IPS-18a (cell line): ENCODE data around the gene SP4.
"Not testable (repeated sequence)": the region's sequence is repeated elsewhere in the genome, so short reads cannot be mapped to it uniquely, and the experiment has no call there.

ENCODE experiments used
- H3K27ac ChIP-seq: one replicate; pipeline ENCODE4 v1.5.1; 2013; ENCODE audit warnings: low read length
- H3K27me3 ChIP-seq: one replicate; pipeline ENCODE4 v1.6.1; 2013; ENCODE audit warnings: mild to moderate bottlenecking, low read length; ENCODE audit not compliant: control insufficient read depth, insufficient read depth
- H3K36me3 ChIP-seq: one replicate; pipeline ENCODE4 v1.6.1; 2013; ENCODE audit warnings: low read depth, low read length; ENCODE audit not compliant: control insufficient read depth
- H3K4me1 ChIP-seq: one replicate; pipeline ENCODE4 v1.6.1; 2013; ENCODE audit warnings: low read depth, low read length; ENCODE audit not compliant: control insufficient read depth
- H3K4me3 ChIP-seq: one replicate; pipeline ENCODE4 v1.5.1; 2013; ENCODE audit warnings: low read length
- H3K9ac ChIP-seq: one replicate; pipeline ENCODE4 v1.6.1; 2013; ENCODE audit warnings: mild to moderate bottlenecking, low read length, moderate library complexity
- H3K9me3 ChIP-seq: one replicate; pipeline ENCODE4 v1.6.1; 2013; ENCODE audit warnings: low read depth, low read length; ENCODE audit not compliant: control insufficient read depth

SP4 gene

DNA sequence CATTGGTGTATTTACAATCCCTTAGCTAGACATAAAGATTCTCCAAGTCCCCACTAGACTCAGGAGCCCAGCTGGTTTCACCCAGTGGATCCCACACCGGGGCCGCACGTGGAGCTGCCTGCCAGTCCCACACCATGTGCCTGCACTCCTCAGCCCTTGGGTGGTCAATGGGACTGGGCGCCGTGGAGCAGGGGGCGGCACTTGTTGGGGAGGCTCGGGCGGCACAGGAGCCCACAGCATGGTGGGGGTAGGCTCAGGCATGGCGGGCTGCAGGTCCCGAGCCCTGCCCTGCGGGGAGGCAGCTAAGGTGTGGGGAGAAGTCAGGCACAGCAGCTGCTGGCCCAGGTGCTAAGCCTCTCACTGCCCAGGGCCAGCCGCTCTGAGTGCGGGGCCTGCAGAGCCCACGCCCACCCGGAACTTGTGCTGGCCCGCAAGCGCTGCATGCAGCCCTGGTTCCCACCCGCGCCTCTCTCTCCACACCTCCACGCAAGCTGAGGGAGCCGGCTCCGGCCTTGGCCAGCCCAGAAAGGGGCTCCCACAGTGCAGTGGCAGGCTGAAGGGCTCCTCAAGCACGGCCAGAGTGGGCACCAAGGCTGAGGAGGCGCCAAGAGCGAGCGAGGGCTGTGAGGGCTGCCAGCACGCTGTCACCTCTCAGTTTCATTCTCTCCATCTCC lies 108.7 kb downstream of the SP4 start:
- H3K9me3 ChIP-seq, H3K27me3 ChIP-seq: not testable (repeated sequence)

DNA sequence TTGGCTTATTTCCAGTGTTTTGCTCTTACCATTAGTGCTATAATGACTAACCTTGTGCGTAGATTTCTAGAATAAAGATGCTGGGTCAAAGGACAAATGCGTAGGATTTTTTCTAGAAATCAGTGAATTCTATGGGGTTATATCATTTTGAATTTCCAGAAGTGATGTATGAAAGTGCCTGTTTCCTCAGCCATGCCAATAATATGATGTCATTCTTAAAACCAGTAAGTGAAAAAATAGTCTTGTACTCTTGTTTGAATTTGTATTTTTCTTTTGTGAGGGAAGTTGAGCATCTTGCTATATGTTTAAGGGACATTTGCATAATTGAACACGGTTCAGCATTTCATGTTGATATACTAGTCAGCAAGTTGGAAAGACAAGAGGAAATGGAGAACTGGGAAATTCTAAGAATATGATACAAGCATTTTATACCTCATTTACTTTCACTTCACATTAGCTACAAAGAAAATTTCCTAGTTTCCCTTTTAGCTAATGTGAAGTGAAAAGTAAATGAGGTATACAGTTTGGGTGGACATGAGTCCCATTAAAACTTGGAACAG lies 111.1 kb downstream of the SP4 start:
- Histone ChIP-seq H3K27ac (no peak overlapping the region), H3K27me3 (peaks cover 22% of the 10 kb centered on the region), H3K4me1 (peaks cover 19% of the 10 kb centered on the region), H3K36me3 (no peaks in the 10 kb centered on the region), H3K4me3 (no peak overlapping the region), H3K9ac (no peak overlapping the region), H3K9me3 (no peaks in the 10 kb centered on the region)

More for the DNA sequence above, 108.7 kb downstream of the SP4 start:
- H3K9ac ChIP-seq, H3K36me3 ChIP-seq, H3K27ac ChIP-seq, H3K4me3 ChIP-seq: not testable (repeated sequence)
- peaks cover 13% of the 10 kb centered on the region for H3K4me1 ChIP-seq

DNA sequence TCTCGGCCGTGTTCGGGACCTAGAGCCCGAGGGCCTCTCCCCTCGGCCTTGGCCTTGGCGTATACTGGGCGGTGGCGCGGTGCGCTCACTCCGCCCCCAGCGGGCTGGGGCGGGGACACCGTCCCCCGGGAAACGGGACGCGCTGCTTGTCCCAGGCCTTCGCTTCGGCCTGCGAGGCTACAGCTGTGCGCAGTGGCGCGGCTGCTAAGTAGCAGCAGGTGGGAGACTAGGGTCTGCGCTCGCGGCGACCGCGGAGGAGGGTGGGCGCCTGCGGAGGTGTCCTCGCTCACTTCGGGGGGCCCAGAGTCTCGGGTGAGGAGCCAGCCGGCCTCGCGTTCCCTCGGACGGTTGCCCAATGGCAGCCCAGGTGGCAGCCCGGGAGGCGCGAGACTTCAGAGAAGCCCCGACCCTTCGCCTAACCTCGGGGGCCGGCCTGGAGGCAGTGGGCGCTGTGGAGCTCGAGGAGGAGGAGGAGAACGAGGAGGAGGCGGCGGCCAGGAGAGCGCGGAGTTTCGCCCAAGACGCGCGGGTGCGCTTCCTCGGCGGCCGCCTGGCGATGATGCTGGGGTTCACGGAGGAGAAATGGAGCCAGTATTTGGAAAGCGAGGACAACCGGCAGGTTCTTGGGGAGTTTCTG lies 115.1 kb downstream of the SP4 start, which contains the start of gene DNAH11:
TSS of gene DNAH11 (plus strand) at position 149 of the 637 bp plus-strand sequence. CDS start at position 356, 207 bp downstream.
- peak within 1 kb of the TSS; percentile 56 for H3K9ac ChIP-seq
- no peaks in the 10 kb centered on the region for H3K9me3 ChIP-seq
- H3K27me3 ChIP-seq: peaks cover 37% of the 10 kb centered on the region
- no peaks in the 10 kb centered on the region for H3K36me3 ChIP-seq
- H3K4me3 ChIP-seq: peak within 1 kb of the TSS; percentile 74
- no peak within 1 kb of the TSS for H3K27ac ChIP-seq
- peaks cover 40% of the 10 kb centered on the region for H3K4me1 ChIP-seq

- Histone ChIP-seq H3K27ac (no peak overlapping the region), H3K9me3 (no peaks in the 10 kb centered on the region), H3K4me1 (peaks cover 40% of the 10 kb centered on the region), H3K36me3 (no peaks in the 10 kb centered on the region), H3K27me3 (peaks cover 37% of the 10 kb centered on the region), H3K9ac (peak overlapping the region; percentile 56), H3K4me3 (peak overlapping the region; percentile 74)
Observed at GRCh38 chr7:21543528-21544302, 115.8 kb downstream of the SP4 start.

DNA sequence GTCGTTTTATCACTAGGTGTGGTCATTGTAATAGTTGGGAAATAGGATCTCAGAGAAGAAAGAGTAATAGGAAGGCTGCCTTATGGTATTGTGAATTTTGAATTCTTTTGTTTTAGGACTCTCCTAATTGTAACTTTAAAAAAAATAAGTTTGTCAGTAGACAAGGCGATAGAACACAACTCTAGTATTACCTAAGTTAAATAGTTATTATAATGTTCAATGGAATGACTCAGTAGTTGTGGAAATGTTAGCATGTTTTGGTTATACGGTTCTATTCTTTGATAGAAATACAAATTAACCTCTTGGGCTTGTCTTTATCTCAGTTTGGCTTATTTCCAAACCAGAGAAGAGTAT lies 116.4 kb downstream of the SP4 start:
- Histone ChIP-seq H3K27ac (no peak overlapping the region), H3K4me3 (peak overlapping the region; percentile 74), H3K9me3 (no peaks in the 10 kb centered on the region), H3K27me3 (peaks cover 37% of the 10 kb centered on the region), H3K9ac (no peak overlapping the region), H3K4me1 (peaks cover 40% of the 10 kb centered on the region), H3K36me3 (no peaks in the 10 kb centered on the region)

- Histone ChIP-seq H3K27ac (no peak overlapping the region), H3K36me3 (no peaks in the 10 kb centered on the region), H3K9ac (no peak overlapping the region), H3K27me3 (peaks cover 37% of the 10 kb centered on the region), H3K9me3 (no peaks in the 10 kb centered on the region), H3K4me1 (peaks cover 38% of the 10 kb centered on the region), H3K4me3 (peak overlapping the region; percentile 74)
Observed at GRCh38 chr7:21544715-21545114, 116.8 kb downstream of the SP4 start.

DNA sequence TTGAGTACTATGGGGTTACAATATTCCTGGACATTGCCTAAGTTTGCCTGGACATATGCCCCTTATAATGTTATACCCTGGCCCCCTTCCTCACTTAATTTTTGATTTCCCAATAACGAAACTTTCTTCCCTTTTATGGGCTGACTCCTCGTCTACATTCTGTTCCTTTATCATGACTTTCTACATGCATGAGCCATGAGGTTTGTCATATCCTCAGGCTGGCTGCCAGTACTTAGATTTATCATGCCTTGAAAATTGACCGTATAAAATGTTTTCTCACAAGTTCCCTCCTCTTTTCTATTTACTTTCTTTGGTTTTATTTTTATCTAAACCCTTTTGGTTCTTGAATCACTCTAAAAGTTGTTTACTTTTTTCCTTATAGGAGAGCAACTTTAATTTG lies 119.6 kb downstream of the SP4 start:
- H3K9ac ChIP-seq: no peak overlapping the region
- peaks cover 26% of the 10 kb centered on the region for H3K27me3 ChIP-seq
- no peaks in the 10 kb centered on the region for H3K36me3 ChIP-seq
- no peak overlapping the region for H3K27ac ChIP-seq
- H3K9me3 ChIP-seq: no peaks in the 10 kb centered on the region
- H3K4me1 ChIP-seq: peaks cover 36% of the 10 kb centered on the region
- no peak overlapping the region for H3K4me3 ChIP-seq

DNA sequence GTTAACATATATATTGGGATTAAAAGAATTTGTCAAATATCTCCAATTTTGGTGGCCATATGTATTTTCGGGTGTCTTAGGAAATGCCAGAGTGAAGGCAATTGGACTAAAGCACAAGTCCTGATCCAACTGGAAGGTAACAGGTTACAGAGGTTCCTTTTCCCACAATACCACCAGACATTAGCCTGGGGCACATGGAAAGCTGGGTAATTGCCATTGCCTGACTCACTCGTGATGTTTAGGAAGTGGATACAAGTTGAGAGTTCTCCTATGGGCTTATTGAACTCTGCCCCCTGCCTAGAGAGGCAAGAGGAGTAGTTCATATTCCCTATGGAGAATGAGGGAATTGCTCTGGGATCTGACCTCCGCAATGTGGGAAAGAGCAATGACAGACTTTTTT lies 120.6 kb downstream of the SP4 start:
- H3K27ac ChIP-seq: no peak overlapping the region
- peaks cover 35% of the 10 kb centered on the region for H3K4me1 ChIP-seq
- H3K9ac ChIP-seq: no peak overlapping the region
- H3K9me3 ChIP-seq: no peaks in the 10 kb centered on the region
- peaks cover 20% of the 10 kb centered on the region for H3K27me3 ChIP-seq
- no peak overlapping the region for H3K4me3 ChIP-seq
- no peaks in the 10 kb centered on the region for H3K36me3 ChIP-seq

GRCh38 chr7:21550076-21550475 lies 122.2 kb downstream of the SP4 start:
- no peaks in the 10 kb centered on the region for H3K9me3 ChIP-seq
- H3K4me1 ChIP-seq: peaks cover 19% of the 10 kb centered on the region
- no peak overlapping the region for H3K4me3 ChIP-seq
- no peak overlapping the region for H3K27ac ChIP-seq
- peaks cover 4% of the 10 kb centered on the region for H3K27me3 ChIP-seq
- H3K36me3 ChIP-seq: no peaks in the 10 kb centered on the region
- H3K9ac ChIP-seq: no peak overlapping the region

GRCh38 chr7:21550821-21551531 lies 123.1 kb downstream of the SP4 start:
- Histone ChIP-seq H3K27ac (no peak overlapping the region), H3K4me1 (peaks cover 10% of the 10 kb centered on the region), H3K9me3 (no peaks in the 10 kb centered on the region), H3K36me3 (no peaks in the 10 kb centered on the region), H3K9ac (no peak overlapping the region), H3K27me3 (no peaks in the 10 kb centered on the region), H3K4me3 (no peak overlapping the region)

GRCh38 chr7:21562385-21562784 lies 134.5 kb downstream of the SP4 start:
- Histone ChIP-seq H3K27me3 (no peaks in the 10 kb centered on the region), H3K4me3 (no peak overlapping the region), H3K9me3 (no peaks in the 10 kb centered on the region), H3K9ac (no peak overlapping the region), H3K4me1 (no peaks in the 10 kb centered on the region), H3K27ac (no peak overlapping the region), H3K36me3 (no peaks in the 10 kb centered on the region)
